OCI-M2 (cell line): ENCODE measurements around the gene DNAJC6.
"Not testable (repeated sequence)": the region's sequence is repeated elsewhere in the genome, so short reads cannot be mapped to it uniquely, and the experiment has no call there.

Experiments used
- DNase-seq: peaks from one replicate; lab custom pipeline; 2025; ENCODE audit not compliant: unreplicated experiment; lab: John Stamatoyannopoulos, UW

Gene DNAJC6

DNA sequence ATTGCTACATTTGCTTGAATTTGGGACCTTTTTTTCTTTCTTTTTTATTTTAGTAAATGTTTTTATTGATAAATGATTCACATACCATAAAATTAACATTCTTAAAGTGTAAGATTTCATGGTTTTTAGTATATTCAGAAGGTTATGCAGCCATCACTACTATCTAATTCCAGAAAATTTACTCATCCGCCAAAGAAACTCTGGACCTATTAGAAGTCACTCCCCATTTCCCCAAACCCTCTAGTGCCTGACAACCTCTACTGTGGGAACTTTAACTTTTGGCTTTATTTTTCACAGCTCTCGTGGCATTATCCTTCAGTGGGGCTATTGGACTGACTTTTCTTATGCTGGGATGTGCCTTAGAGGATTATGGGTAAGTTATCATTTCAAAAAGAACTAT lies 115.7 kb downstream of the DNAJC6 start:
- no peak for DNase-seq

DNA sequence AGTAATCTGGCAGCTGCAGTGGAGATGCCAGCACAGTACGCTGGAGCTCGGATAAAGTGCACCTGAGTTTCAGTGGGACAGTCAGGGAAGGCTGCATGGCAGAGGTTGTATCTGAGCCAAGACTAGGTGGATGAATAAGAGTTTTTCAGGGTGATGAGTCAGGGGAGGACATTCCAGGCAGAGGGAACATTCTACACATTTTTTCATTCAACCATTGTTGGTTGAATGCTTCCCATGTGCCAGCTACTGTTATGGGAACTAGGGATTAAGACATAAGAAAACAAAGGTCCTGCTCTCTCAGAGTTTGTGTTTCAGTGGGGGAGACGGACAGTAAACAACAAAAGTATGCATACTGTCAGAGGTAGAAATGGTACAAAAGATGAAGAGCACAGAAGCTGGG lies 116.4 kb downstream of the DNAJC6 start:
- no peak for DNase-seq

DNA sequence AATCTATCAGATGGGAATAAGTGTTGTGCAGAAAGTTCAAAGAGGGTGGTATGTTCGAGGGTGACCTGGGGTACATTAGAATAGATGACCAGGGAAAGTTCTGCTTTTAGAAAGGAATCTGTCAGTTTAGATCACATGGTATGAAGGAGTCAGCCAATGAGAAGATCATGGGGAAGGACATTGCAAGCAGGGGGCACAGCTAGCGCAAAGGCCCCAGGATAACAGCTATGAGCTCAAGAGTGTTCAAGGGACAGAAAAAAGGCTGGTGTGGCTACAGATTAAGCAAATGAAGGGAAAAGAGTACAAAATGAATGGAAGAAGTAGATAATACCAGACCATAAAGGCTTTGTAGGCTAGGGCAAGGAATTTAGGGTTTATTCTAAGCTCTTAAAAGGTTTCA lies 119.7 kb downstream of the DNAJC6 start:
- no peak for DNase-seq

DNA sequence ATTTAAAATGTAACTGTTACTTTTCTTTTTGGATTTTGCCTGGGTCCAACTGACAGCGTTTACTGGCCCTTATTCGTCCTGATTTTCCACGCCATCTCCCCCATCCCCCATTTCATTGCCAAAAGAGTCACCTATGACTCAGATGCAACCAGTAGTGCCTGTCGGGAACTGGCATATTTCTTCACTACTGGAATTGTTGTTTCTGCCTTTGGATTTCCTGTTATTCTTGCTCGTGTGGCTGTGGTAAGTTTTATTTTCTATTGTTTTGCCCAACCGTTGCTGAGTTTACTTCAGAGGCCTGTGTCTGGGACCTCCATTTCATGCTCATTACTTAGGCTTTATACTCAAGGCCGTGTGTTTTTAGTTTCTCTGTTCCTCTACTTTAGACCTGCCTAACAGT lies 120.5 kb downstream of the DNAJC6 start:
- no peak for DNase-seq

DNA sequence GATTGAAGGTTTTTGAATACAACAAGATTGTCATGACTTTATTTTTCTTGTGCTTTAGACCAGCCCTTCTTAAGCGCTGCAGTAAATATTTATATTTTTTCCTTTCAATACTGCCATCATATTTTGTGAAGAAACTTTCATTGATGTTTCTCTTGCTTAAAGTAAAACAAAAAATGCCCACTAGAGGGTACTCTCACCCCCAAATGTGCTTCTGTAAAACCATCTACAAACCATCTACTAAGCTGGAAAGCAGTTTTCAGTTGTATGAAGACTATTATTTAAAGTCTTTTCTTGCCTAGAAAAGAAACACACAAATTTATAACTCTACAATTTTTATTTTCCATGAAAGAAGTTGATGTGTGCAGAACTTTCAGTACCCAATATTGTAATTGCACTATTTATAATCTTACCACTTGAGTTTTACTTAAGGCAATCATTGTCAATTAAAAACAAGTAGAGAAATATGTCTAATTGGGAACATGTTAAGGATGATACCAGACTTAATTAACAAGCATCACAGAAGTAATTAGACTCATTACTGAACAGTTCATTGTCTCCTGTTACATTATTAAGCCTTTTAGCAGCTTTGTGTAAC lies 121.9 kb downstream of the DNAJC6 start:
- no peak for DNase-seq

DNA sequence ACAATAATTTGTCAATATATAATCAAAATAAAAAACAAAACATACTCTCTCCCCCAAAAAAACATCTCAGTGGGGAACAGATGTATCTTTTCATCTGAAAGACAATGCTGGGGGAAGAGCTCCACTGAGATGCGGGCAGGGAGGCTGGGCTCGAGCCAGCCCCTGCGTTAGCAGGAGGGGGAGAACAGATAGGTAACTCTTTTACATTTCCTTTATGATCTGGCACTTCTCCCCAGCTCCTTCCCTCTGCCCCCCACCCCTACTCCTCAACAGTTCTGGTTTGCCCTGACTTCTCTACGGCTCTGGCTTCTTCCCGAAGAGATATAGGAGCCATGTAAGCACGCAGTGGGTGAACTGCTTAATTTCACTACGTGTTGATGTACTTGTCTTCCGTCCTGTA lies 123.6 kb downstream of the DNAJC6 start:
- DNase-seq: no peak

DNA sequence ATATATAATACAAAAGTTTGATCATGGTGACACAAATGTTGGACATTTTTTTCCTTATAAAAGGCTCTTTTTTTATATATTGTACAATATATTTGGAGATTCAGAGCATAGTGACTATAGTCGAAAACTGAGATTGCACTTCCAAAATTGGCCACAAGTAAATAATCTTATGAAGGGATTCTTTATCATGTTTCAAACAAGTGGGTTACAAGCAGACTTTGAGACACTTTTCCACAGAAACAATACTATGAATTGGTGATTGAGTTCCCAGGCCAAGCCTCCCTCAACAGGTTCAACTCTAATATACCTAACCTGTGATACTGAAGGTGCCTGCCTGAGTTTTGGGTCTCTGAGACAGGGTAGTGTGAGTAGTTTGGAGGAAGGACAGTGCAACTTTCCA lies 124.9 kb downstream of the DNAJC6 start:
- no peak for DNase-seq

DNA sequence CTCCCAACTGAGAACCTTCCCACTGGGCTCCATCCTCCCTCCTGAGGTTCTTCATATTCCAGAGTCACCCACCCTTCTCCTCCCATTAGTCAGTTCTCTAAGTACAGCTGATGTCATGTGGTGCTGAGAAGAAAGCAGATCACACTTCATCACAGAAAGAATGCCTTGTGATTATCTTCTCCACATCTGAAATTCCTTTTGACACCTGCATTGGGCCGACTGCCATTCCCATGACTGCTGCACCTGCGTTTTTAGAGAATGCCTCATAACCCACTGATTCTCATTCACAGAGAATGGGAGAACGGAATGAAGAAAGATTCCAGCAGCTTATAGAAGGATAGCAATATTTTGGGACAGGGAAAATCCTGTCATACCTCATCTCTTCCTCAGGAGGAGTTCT lies 125.4 kb downstream of the DNAJC6 start:
- no peak for DNase-seq

DNA sequence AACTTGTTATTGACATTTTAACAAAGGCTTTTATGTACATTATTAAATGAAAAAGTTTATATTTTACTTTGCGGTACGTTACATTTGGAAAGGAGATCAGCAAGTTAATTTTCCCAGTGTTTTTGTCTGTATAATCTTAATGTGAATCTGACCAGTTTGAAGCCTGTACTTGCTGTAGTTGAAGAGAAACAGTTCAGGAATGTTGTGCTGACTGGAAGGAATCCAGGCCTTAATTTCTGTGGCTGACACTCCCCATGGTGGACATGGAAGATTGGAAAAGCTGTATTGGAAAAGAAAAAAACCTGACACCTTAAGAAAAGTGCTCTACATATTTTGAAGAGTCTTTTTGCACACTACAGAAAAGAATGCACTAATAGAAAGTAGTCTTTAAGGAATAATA lies 126.6 kb downstream of the DNAJC6 start:
- DNase-seq: no peak

DNA sequence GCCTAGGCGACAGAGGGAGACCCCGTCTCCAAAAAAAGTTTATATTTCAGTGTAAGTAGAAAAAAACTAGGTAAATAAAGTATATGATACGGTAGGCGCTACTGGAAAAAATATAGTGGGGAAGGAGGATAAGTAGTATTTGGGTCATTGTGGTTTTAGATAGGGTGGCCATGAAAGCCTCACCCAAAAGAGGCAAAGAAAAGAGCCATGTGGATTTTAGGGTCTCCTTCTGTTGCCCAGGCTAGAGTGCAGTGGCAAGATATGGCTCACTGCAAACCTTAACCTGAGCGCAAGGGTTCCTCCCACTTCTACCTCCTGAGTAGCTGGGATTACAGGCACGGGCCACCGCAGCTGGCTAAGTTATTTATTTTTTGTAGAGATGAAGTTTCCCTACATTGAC lies 128.3 kb downstream of the DNAJC6 start:
- no peak for DNase-seq

DNA sequence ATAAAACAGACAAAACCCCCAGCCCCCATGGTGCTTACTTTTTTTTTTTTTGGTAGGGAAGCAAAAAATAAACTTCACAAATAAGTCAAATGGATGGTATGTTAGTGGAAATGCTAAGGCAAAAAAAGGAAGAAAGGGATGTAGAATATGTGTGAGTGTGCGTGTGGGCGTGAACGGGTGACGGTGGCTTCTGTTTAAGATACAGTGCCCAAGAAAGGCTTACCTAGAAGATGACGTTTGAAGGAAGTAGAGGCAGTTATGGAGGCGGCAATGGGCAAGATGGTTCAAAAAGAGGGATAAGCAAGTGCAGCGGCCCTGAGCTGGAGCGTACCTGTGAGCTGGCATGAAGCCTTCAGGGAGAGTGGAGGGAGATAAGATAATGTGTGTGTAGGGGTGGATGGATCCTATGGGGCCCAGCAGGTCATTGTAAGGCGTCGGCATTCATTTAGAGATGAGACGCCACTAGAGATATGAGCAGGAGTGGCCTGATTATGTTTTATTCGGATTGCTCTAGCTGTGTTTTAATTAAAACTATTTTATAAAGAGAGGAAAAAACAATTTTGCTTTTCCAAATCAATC lies 131.1 kb downstream of the DNAJC6 start:
- no peak for DNase-seq

DNA sequence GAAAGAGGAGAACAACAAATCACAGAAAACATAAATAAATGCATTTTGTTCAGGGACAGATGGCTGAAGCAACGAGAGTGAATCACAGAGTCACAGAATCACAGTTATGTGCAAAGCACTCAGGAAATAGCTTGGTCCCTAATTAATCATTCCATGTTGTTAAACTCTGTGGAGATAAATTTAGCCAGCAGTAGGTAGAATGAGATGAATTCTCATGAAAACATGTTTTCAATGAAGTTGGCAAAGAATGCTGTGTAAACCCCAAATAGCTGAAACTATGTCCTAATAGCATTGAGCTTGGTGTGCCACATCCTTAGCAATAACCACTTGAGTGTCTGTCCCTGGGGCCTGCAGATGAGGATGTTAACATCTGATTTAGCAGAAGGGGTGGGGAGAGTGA lies 131.6 kb downstream of the DNAJC6 start:
- no peak for DNase-seq

DNA sequence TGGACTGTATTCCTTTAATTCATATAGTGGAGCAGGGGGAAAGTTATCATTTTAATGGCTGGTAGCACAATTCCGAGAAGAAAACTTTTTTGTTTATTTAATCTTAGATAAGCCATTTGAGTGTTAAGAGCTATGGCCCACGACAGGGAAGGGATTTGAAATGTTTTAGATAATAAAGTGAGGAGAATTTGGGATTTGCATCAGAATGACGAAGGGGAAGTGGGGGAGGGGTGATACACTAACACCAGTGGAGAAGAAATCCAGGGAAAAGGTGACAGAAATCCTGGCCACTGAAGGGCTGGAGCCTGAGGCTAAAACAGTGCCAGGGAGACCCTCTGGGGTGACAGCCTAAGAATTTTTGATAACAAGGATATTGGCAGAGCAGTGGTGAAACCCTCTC lies 132.1 kb downstream of the DNAJC6 start:
- no peak for DNase-seq

DNA sequence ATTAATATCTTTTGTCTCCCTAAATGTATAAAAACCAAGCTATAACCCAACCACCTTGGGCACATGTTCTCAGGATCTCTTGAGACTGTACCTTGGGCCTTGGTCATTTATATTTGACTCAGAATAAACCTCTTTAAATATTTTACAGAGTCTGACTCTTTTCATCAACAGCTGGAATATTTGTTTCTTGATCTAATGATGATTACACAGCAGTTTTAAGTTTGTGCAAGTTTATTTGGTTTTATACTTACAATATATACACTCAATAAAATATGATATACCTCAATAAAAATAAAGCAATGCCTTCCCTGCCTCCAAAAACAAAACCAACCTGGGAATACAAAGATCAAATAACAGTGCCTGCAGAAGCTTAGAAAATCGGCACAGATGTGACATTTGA lies 133.1 kb downstream of the DNAJC6 start:
- no peak for DNase-seq

DNA sequence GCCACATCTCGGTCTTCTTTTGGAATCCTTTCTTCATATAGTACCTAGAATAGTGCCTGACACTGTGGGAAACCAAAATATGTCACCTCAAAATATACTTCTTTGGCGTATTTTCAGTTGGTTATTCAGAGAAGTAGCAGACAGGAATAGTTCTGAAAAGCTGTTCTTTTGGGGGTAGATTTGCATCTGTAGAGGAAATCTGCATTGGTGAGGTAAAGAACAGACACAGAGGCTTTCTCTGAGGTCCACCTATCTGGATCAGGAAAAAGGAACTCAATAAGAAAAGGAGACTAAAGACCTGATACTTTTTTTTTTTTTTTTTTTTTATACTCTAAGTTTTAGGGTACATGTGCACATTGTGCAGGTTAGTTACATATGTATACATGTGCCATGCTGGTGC lies 134.3 kb downstream of the DNAJC6 start:
- DNase-seq: no peak

DNA sequence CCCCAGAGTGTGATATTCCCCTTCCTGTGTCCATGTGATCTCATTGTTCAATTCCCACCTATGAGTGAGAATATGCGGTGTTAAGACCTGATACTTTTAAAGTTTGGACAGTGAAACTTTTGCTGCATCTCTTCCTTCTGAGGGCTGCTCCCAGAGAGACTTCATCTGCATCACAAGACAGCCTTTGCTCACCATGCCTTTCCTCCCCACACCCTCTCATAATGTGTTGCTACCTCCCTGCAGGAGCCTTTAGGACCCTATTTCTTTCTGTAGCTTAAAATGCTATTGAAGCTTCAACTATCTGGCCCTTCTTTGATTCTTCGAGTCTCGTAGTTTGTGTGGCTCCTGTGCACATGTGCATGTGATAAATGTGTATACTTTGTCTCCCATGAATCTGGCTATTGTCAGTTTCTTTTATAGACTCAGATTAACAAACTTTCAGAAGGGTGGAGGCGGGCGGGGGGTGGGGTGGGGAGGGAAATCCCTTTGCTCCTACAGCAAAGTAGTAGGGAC lies 134.8 kb downstream of the DNAJC6 start:
- DNase-seq: no peak

DNA sequence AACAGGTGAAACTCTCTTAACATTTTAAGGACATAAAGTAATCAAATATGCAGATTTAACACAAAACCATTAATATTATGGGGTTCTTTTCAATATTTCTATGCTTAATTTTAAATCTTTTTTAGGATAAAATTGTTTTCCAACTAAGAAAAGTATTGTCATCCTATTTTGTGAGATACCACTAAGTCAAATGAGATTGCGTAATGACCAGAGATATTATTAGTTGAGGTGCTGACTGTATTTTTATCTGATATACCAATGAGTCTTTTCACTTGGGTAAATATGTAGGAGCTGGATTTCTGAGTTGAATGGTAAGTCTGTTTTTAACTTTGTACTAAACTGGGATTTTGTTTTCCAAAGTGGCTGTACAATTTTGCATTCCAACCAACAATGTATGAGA lies 136.5 kb downstream of the DNAJC6 start:
- no peak for DNase-seq

DNA sequence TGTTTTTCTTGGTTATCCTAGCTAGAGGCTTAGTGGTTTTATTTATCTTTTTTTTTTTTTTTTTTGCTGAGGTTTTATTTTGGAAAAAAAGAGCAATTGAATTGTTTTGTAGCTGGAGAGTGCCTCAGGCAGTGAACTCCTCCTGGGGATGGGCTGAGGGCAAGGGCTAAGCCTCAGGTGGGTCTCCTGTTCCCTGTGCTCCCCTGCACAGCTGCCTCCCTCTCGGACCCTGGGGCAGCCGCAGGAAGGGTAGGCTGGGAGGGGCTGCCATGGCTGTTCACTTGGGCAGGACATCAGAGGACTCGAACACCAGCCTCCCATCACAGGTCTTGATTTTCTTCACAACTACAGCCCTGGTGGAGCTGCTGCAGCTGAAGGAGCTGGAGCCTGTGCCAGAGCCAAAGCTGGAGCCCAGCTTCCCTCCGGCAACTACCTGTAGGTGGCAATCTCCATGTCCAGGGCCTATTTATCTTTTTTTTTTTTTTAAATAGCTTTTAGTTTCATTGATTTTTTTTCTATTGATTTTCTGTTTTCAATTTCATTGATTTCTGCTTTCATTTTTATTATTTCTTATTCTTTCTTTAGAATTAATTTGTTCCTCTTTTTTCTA lies 140.0 kb downstream of the DNAJC6 start:
- no peak for DNase-seq

DNA sequence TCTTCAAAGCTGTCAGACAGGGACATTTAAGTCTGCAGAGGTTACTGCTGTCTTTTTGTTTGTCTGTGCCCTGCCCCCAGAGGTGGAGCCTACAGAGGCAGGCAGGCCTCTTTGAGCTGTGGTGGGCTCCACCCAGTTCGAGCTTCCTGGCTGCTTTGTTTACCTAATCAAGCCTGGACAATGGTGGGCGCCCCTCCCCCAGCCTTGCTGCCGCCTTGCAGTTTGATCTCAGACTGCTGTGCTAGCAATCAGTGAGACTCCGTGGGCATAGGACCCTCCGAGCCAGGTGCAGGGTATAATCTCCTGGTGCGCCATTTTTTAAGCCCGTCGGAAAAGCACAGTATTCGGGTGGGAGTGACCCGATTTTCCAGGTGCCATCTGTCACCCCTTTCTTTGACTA lies 146.3 kb downstream of the DNAJC6 start:
- DNase-seq: not testable (repeated sequence)

DNA sequence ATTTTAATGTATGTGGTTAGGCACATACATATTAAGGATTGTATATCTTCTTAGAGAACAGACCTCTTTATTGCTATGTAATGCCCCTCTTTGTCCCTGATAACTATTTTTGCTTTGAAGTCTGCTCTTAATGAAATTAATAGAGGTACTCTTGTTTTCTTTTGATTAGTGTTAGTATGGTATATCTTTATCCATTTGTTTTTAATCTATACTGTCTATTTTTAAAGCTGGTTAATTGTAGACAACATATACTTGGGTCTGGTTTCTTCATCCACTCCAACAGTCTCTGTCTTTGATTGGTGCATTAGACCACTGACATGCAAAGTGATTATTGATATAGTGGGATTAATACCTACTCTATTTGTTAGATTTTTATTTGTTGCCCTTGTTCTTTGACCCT lies 147.1 kb downstream of the DNAJC6 start:
- no peak for DNase-seq

DNA sequence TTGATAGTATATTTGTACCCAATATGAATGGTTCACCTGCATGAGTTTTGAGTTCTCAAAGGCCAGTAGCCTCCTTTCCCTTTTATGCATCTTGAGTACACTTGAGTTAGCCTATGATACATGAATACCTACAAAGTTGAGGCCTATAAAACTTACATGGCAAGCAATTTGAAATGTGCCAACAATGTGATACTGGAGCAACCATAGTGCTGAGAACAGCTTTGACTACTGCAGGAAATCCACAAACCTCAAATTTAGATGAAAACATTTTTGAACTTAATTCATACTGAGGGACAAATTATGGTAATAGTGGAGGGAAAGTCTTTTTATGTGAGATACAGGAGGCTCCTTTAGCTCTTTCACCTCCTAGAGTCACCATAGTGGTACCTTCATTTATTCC lies 148.5 kb downstream of the DNAJC6 start:
- DNase-seq: no peak

DNA sequence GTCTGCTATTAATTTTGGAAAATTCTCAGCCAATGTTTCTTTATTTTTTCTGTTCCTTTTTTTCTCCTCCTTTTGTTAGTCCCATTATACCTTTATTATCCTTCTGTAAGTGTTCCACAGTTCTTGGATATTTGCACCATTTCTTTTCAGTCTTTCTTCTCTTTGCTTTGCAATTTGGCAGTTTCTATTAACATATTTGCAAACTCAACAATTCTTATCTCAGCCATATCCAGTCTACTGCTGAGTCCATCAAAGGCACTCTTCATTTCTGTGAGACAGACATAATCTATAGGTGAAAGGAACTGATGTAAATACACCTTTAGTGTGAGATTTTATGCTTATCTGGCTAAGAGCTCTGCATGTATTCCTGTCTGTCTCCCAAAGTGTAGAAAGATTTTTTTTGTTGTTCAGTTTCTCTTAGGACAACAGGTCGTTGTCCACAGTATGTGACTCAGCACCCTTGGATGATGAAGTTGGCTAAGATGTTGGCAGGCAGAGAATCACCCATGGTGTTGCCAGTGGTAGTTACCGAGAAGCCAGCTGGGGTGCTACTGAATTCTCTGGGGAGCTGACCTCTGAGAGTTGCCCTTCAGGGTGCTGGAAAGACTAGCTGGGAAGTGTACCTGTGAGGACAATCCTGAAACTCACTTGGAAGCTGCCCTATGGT lies 149.5 kb downstream of the DNAJC6 start:
- no peak for DNase-seq
